Liver (tissue), 9 donors: ENCODE results near the gene RAI1. TPM values are rescaled to one million over a fixed set of nuclear protein-coding genes. Genes with fewer than 3 reads are reported as not detected.

Source experiments
- DNase-seq: peaks from one replicate; pipeline ENCODE4 v3.0.0-alpha.2; 2017; ENCODE audit warnings: low spot score
- H3K27ac ChIP-seq, 2 donors: one replicate each; pipeline ENCODE4 v1.7.0; 2013; ENCODE audit warnings: inconsistent platforms in 2 of 2, low read length in 2 of 2, control low read depth in 1 of 2, low read depth in 1 of 2, mild to moderate bottlenecking in 1 of 2
- H3K27me3 ChIP-seq, 4 donors: one replicate each; pipeline versions ENCODE4 v1.6.1 to v1.7.0; 2013; ENCODE audit warnings: low read length in 3 of 4, inconsistent platforms in 1 of 4, mild to moderate bottlenecking in 1 of 4, moderate library complexity in 1 of 4; ENCODE audit not compliant: control insufficient read depth in 4 of 4, insufficient read depth in 4 of 4
- H3K36me3 ChIP-seq, 4 donors: one replicate each; pipeline versions ENCODE4 v1.6.1 to v1.7.0; 2013; ENCODE audit warnings: low read length in 3 of 4, mild to moderate bottlenecking in 3 of 4, low read depth in 1 of 4, moderate library complexity in 1 of 4; ENCODE audit not compliant: control insufficient read depth in 4 of 4, insufficient read depth in 3 of 4
- H3K4me1 ChIP-seq, 4 donors: one replicate each; pipeline versions ENCODE4 v1.6.1 to v1.7.0; 2013; ENCODE audit warnings: low read length in 3 of 4, mild to moderate bottlenecking in 3 of 4, moderate library complexity in 1 of 4; ENCODE audit not compliant: control insufficient read depth in 4 of 4, insufficient read depth in 4 of 4
- H3K4me3 ChIP-seq, 3 donors: one replicate each; pipeline versions ENCODE4 v1.6.1 to v1.7.0; 2013; ENCODE audit warnings: low read length in 3 of 3, control low read depth in 1 of 3, low read depth in 1 of 3, mild to moderate bottlenecking in 1 of 3
- H3K9ac ChIP-seq, 2 donors: one replicate each; pipeline ENCODE4 v1.7.0; 2013; ENCODE audit warnings: low read length in 2 of 2, mild to moderate bottlenecking in 2 of 2, moderate library complexity in 2 of 2, control low read depth in 1 of 2, low read depth in 1 of 2
- H3K9me3 ChIP-seq, 4 donors: one replicate each; pipeline versions ENCODE4 v1.6.1 to v1.7.0; 2013; ENCODE audit warnings: low read length in 3 of 4; ENCODE audit not compliant: control insufficient read depth in 4 of 4
- ATF3 ChIP-seq: IDR thresholded peaks from 2 replicates; pipeline ENCODE4 v1.6.1; 2016; ENCODE audit warnings: antibody characterized with exemption
- CTCF ChIP-seq: fragments of 150-350 bp; IDR thresholded peaks from 2 replicates; pipeline ENCODE4 v1.5.1; 2017; ENCODE audit warnings: improper control_type of control experiment, low read depth, low read length; ENCODE audit not compliant: missing input control
- EGR1 ChIP-seq, 2 donors: IDR thresholded peaks; 2 replicates each; pipeline ENCODE4 v1.6.1; 2016 to 2018; ENCODE audit warnings: antibody characterized with exemption in 2 of 2, low read depth in 2 of 2
- FOXA1 ChIP-seq: IDR thresholded peaks from 2 replicates; pipeline ENCODE4 v1.6.1; 2016; ENCODE audit warnings: antibody characterized with exemption
- FOXA2 ChIP-seq: IDR thresholded peaks from 2 replicates; pipeline ENCODE4 v1.6.1; 2016; ENCODE audit warnings: antibody characterized with exemption
- GABPA ChIP-seq, 2 donors: IDR thresholded peaks in 1 of 2; conservative IDR thresholded peaks in 1 of 2; 2 replicates each; pipeline ENCODE4 v1.6.1; 2016; ENCODE audit warnings: antibody characterized with exemption in 2 of 2, mild to moderate bottlenecking in 1 of 2, moderate library complexity in 1 of 2
- HNF4A ChIP-seq, 2 donors: conservative IDR thresholded peaks; 2 replicates each; pipeline ENCODE4 v1.6.1; 2016; ENCODE audit warnings: antibody characterized with exemption in 2 of 2, mild to moderate bottlenecking in 2 of 2
- HNF4G ChIP-seq: IDR thresholded peaks from 2 replicates; pipeline ENCODE4 v1.6.1; 2016; ENCODE audit warnings: antibody characterized with exemption
- JUND ChIP-seq, 2 donors: IDR thresholded peaks; 2 replicates each; pipeline ENCODE4 v1.6.1; 2016; ENCODE audit warnings: antibody characterized with exemption in 2 of 2
- MAX ChIP-seq: IDR thresholded peaks from 2 replicates; pipeline ENCODE4 v1.6.1; 2016; ENCODE audit warnings: antibody characterized with exemption
- NR2F2 ChIP-seq: IDR thresholded peaks from 2 replicates; pipeline ENCODE4 v1.6.1; 2016; ENCODE audit warnings: antibody characterized with exemption
- RAD21 ChIP-seq, 2 donors: IDR thresholded peaks; 2 replicates each; pipeline ENCODE4 v1.6.1; 2016; ENCODE audit warnings: antibody characterized with exemption in 2 of 2, mild to moderate bottlenecking in 2 of 2
- REST ChIP-seq: IDR thresholded peaks from 2 replicates; pipeline ENCODE4 v1.6.1; 2016; ENCODE audit warnings: antibody characterized with exemption, mild to moderate bottlenecking
- RXRA ChIP-seq, 2 donors: IDR thresholded peaks; 2 replicates each; pipeline ENCODE4 v1.6.1; 2017 to 2018; ENCODE audit warnings: antibody characterized with exemption in 2 of 2, mild to moderate bottlenecking in 1 of 2
- SP1 ChIP-seq: IDR thresholded peaks from 2 replicates; pipeline ENCODE4 v1.6.1; 2018; ENCODE audit warnings: antibody characterized with exemption, mild to moderate bottlenecking
- TAF1 ChIP-seq: conservative IDR thresholded peaks from 2 replicates; pipeline ENCODE4 v1.6.1; 2016; ENCODE audit warnings: antibody characterized with exemption, mild to moderate bottlenecking
- YY1 ChIP-seq: IDR thresholded peaks from 2 replicates; pipeline ENCODE4 v1.6.1; 2016; ENCODE audit warnings: antibody characterized with exemption, mild to moderate bottlenecking
- ZBTB33 ChIP-seq: IDR thresholded peaks from 2 replicates; pipeline ENCODE4 v1.6.1; 2016; ENCODE audit warnings: antibody characterized with exemption
- WGBS: extraction: QIAGEN DNeasy Blood & Tissue Kit; methylation state at CpG from one replicate; pipeline ENCODE4 v1.1.7; 2013; 5-methylcytosine and 5-hydroxymethylcytosine counted together
- polyA plus RNA-seq, 2 donors: library from polyadenylated mRNA; stranded (reverse) in 1 of 2; unstranded in 1 of 2; fragments of 200-250 nt in 1 of 2; fragments of >200 nt in 1 of 2; fragmentation: Nextera tagmentation in 1 of 2; extraction: Ambion mirVana in 1 of 2; gene quantifications; one replicate each; pipeline versions ENCODE4 v1.2.1 to v1.2.3, GENCODE V29; 2013 to 2015
- total RNA-seq, 2 donors: library from RNA; depleted of rRNA; stranded (reverse); fragments of >200 nt; gene quantifications; one replicate each; pipeline ENCODE4 v1.2.3, GENCODE V29; 2014
- donor health status: healthy.
- donor health status: healthy.
- donor health status: healthy.
- donor health status: healthy.
- donor health status: healthy.

RAI1 gene
- total and polyA plus RNA-seq, 4 donors, result 0.57 to 7.6 (median 5.3) TPM

- WGBS, result 74% methylated on average over 11 of the region's 11 CpGs
- no peak for TF ChIP-seq FOXA1
- no peak for TF ChIP-seq REST
- TF ChIP-seq EGR1 (IDR thresholded peaks at IDR 0.05; ENCODE audit: low read depth in 2 of 2), result no peak
- TF ChIP-seq RXRA (IDR thresholded peaks at IDR 0.05), result no peak
- TF ChIP-seq GABPA (IDR thresholded peaks at IDR 0.05 in 1 of 2, conservative IDR thresholded peaks at IDR 0.05 in 1 of 2), result no peak
- no peak for TF ChIP-seq HNF4A (conservative IDR thresholded peaks at IDR 0.05)
- TF ChIP-seq FOXA2, result no peak
- H3K27ac ChIP-seq, result peak overlapping the region in 1 of 2 donors; percentile 64
- H3K9ac ChIP-seq, result no peak overlapping the region
- H3K9me3 ChIP-seq, result no peaks in the 10 kb centered on the region
- no peak overlapping the region for H3K4me3 ChIP-seq
- no peaks in the 10 kb centered on the region for H3K36me3 ChIP-seq
- peaks cover 20 to 42% (median 27%) of the 10 kb centered on the region in 4 donors for H3K4me1 ChIP-seq
- no peaks in the 10 kb centered on the region for H3K27me3 ChIP-seq
- DNase-seq, result no peak
Observed at GRCh38 chr17:17780922-17781590, 99.8 kb downstream of the RAI1 start.

- WGBS, result 14% methylated on average over 88 of the region's 88 CpGs
- no peaks in the 10 kb centered on the region for H3K36me3 ChIP-seq
- no peak overlapping the region for H3K9ac ChIP-seq
- peak overlapping the region; percentile 58 to 64 for H3K27ac ChIP-seq
- no peaks in the 10 kb centered on the region for H3K9me3 ChIP-seq
- peak overlapping the region in 2 of 3 donors; percentile 13 to 61 for H3K4me3 ChIP-seq
- peaks cover 23 to 49% (median 32%) of the 10 kb centered on the region in 4 donors for H3K4me1 ChIP-seq
- DNase-seq, result no peak
- no peak for TF ChIP-seq HNF4A (conservative IDR thresholded peaks at IDR 0.05)
- TF ChIP-seq CTCF, result no peak
- TF ChIP-seq ZBTB33, result no peak
- no peak for TF ChIP-seq MAX
- TF ChIP-seq ATF3, result no peak
- no peak for TF ChIP-seq YY1
- no peak for TF ChIP-seq GABPA (IDR thresholded peaks at IDR 0.05 in 1 of 2, conservative IDR thresholded peaks at IDR 0.05 in 1 of 2)
- TF ChIP-seq FOXA1, result no peak
- no peak for TF ChIP-seq JUND (IDR thresholded peaks at IDR 0.05)
- no peak for TF ChIP-seq HNF4G
- TF ChIP-seq TAF1, result no peak
- no peak for TF ChIP-seq SP1
- TF ChIP-seq RXRA (IDR thresholded peaks at IDR 0.05), result no peak
- TF ChIP-seq EGR1 (IDR thresholded peaks at IDR 0.05; ENCODE audit: low read depth in 2 of 2), result no peak
- no peak for TF ChIP-seq NR2F2
- TF ChIP-seq FOXA2, result no peak
- TF ChIP-seq RAD21 (IDR thresholded peaks at IDR 0.05), result no peak
- TF ChIP-seq REST, result no peak
- no peaks in the 10 kb centered on the region for H3K27me3 ChIP-seq
Observed at GRCh38 chr17:17781591-17782496, 100.6 kb downstream of the RAI1 start.
